ENCODE measurements around the gene RPN1.

DNA sequence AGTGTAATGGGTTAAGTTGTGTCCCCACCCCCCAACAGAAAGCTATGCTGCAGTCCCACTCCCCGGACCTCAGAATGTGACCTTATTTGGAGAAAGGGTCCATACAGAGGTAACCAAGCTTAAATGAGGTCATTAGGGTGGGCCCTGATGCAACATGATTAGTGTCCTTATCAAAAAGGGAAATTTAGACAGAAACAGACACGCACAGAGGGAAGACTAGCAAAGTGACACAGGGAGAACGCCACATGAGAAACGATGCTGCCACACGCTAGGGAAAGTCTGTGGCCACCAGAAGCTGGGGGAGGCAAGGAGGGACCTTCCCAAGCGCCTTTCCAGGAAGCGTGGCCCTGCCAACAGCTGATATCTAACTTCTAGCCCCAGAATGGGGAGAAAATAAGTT, 65.4 kb downstream of the RPN1 start:
- TF ChIP-seq, protein P1, sequence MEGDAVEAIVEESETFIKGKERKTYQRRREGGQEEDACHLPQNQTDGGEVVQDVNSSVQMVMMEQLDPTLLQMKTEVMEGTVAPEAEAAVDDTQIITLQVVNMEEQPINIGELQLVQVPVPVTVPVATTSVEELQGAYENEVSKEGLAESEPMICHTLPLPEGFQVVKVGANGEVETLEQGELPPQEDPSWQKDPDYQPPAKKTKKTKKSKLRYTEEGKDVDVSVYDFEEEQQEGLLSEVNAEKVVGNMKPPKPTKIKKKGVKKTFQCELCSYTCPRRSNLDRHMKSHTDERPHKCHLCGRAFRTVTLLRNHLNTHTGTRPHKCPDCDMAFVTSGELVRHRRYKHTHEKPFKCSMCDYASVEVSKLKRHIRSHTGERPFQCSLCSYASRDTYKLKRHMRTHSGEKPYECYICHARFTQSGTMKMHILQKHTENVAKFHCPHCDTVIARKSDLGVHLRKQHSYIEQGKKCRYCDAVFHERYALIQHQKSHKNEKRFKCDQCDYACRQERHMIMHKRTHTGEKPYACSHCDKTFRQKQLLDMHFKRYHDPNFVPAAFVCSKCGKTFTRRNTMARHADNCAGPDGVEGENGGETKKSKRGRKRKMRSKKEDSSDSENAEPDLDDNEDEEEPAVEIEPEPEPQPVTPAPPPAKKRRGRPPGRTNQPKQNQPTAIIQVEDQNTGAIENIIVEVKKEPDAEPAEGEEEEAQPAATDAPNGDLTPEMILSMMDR (IDR thresholded peaks at IDR 0.05), result no peak
- TF ChIP-seq POLR2A (IDR thresholded peaks at IDR 0.05) (no peak), POLR2AphosphoS5 (IDR thresholded peaks at IDR 0.05) (no peak)
